HCT116 (cell line): ENCODE results near the gene APLN. TPM values are rescaled to one million over a fixed set of nuclear protein-coding genes. Genes with fewer than 3 reads are reported as not detected.

Experiments used
- ATAC-seq: fragments of 200-7000 bp; cut with Tn5 transposase; 2 replicates; pipeline ENCODE4 v1.9.1; 2020; ENCODE audit warnings: mild to moderate bottlenecking, moderate library complexity
- BruUV-seq: library from RNA; stranded (reverse); fragments of 400-500 nt; replicated peaks from 2 replicates; lab custom pipeline; 2021; lab: Mats Ljungman, UMichigan
- CTCF ChIA-PET: fragments of 300-600 bp; sonication (Branson Sonifier 250); formaldehyde crosslinking; loops from one replicate; lab custom pipeline; 2021; ENCODE audit warnings: antibody characterized with exemption; lab: Charles Lee
- POLR2A ChIA-PET: fragments of 300-600, 350-600 bp; sonication (Branson Sonifier 250); formaldehyde crosslinking; loops from one replicate; lab custom pipeline; 2021; ENCODE audit warnings: antibody characterized with exemption; lab: Charles Lee
- RAD21 ChIA-PET, 2 experiments: fragments of 300-600 bp; sonication (Branson Sonifier 250); formaldehyde crosslinking; loops; one replicate each; lab custom pipeline; 2023; ENCODE audit warnings: low total read pairs in 2 of 2; ENCODE audit not compliant: uncharacterized antibody in 2 of 2, unreplicated experiment in 2 of 2, low non-redundant PET in 1 of 2; lab: Charles Lee
- DNase-seq: peaks from one replicate; pipeline ENCODE4 v3.0.0-alpha.2; 2010; ENCODE audit warnings: low read depth, low spot score
- H2AFZ ChIP-seq: fragments of 200-600 bp; shearing (Covaris generic), sonication (generic); 2 replicates; pipeline ENCODE4 v1.6.1; 2017; ENCODE audit warnings: low read depth, mixed run types, mixed read lengths, antibody characterized with exemption, low read length; ENCODE audit not compliant: poor library complexity, severe bottlenecking
- H3K27ac ChIP-seq: 2 replicates; pipeline ENCODE4 v1.5.1; 2012; ENCODE audit warnings: low read depth, low read length
- H3K27me3 ChIP-seq: fragments of 200-600 bp; sonication (generic); 2 replicates; pipeline ENCODE4 v1.6.1; 2016; ENCODE audit warnings: mixed run types, low read length, mixed read lengths; ENCODE audit not compliant: insufficient read depth
- H3K36me3 ChIP-seq, 2 experiments: fragments of 200-500 bp in 1 of 2; fragments of 200-600 bp in 1 of 2; sonication (Bioruptor generic) in 1 of 2; sonication (generic) in 1 of 2; 2 replicates each; pipeline versions ENCODE4 v1.5.1 to v1.6.1; 2014 to 2016; ENCODE audit warnings: low read length in 2 of 2, inconsistent platforms in 1 of 2, mixed read lengths in 1 of 2, mixed run types in 1 of 2; ENCODE audit not compliant: insufficient read depth in 2 of 2, control insufficient read depth in 1 of 2
- H3K4me1 ChIP-seq, 2 experiments: fragments of 200-600 bp in 1 of 2; sonication (generic) in 1 of 2; 2 replicates each; pipeline versions ENCODE4 v1.5.1 to v1.6.1; 2012 to 2017; ENCODE audit warnings: low read length in 2 of 2, inconsistent platforms in 1 of 2, mild to moderate bottlenecking in 1 of 2, mixed read lengths in 1 of 2, mixed run types in 1 of 2, moderate library complexity in 1 of 2; ENCODE audit not compliant: insufficient read depth in 2 of 2, control insufficient read depth in 1 of 2
- H3K4me2 ChIP-seq: fragments of 200-600 bp; sonication (generic); 2 replicates; pipeline ENCODE4 v1.6.1; 2017; ENCODE audit warnings: mixed run types, low read length, mixed read lengths
- H3K4me3 ChIP-seq, 2 experiments: fragments of 200-600 bp in 1 of 2; sonication (generic) in 1 of 2; replicated peaks in 1 of 2; 2 replicates each; pipeline ENCODE4 v1.5.1; 2011 to 2016; ENCODE audit warnings: low read length in 2 of 2, control low read depth in 1 of 2, low read depth in 1 of 2, mild to moderate bottlenecking in 1 of 2, mixed read lengths in 1 of 2, mixed run types in 1 of 2
- H3K79me2 ChIP-seq: fragments of 200-600 bp; sonication (generic); 2 replicates; pipeline ENCODE4 v1.6.1; 2017; ENCODE audit warnings: mild to moderate bottlenecking, mixed run types, low read length, moderate library complexity, mixed read lengths; ENCODE audit not compliant: insufficient read depth
- H3K9ac ChIP-seq: fragments of 200-600 bp; sonication (generic); 2 replicates; pipeline ENCODE4 v1.6.1; 2016; ENCODE audit warnings: low read length, mixed read lengths
- H3K9me2 ChIP-seq: fragments of 200-600 bp; sonication (generic), shearing (Covaris generic); 2 replicates; pipeline ENCODE4 v1.6.1; 2017; ENCODE audit warnings: mixed run types, mild to moderate bottlenecking, moderate library complexity; ENCODE audit not compliant: insufficient read depth
- H3K9me3 ChIP-seq, 2 experiments: fragments of 200-500 bp in 1 of 2; fragments of 200-600 bp in 1 of 2; sonication (Bioruptor generic) in 1 of 2; sonication (generic) in 1 of 2; 2 replicates each; pipeline ENCODE4 v1.6.1; 2014 to 2017; ENCODE audit warnings: low read length in 2 of 2, mixed read lengths in 2 of 2, inconsistent platforms in 1 of 2, low read depth in 1 of 2, mild to moderate bottlenecking in 1 of 2, mixed run types in 1 of 2, moderate library complexity in 1 of 2; ENCODE audit not compliant: control insufficient read depth in 1 of 2, insufficient read depth in 1 of 2
- H4K20me1 ChIP-seq: fragments of 200-600 bp; sonication (generic), shearing (Covaris generic); 2 replicates; pipeline ENCODE4 v1.6.1; 2017; ENCODE audit warnings: mixed run types, mild to moderate bottlenecking, moderate library complexity; ENCODE audit not compliant: insufficient read depth
- CEBPB ChIP-seq: IDR thresholded peaks from 2 replicates; pipeline ENCODE4 v1.6.1; 2012; ENCODE audit warnings: low read depth
- CTCF ChIP-seq, 3 experiments: fragments of 200-600 bp in 1 of 3; sonication (generic) in 1 of 3; IDR thresholded peaks in 2 of 3; conservative IDR thresholded peaks in 1 of 3; 2 replicates each; pipeline ENCODE4 v1.5.1; 2012 to 2017; ENCODE audit warnings: low read depth in 2 of 3, low read length in 2 of 3, antibody characterized with exemption in 1 of 3, borderline replicate concordance in 1 of 3, control low read depth in 1 of 3, mild to moderate bottlenecking in 1 of 3, mixed read lengths in 1 of 3, mixed run types in 1 of 3, moderate library complexity in 1 of 3; ENCODE audit not compliant: insufficient read depth in 1 of 3
- EGR1 ChIP-seq: IDR thresholded peaks from 2 replicates; pipeline ENCODE4 v1.6.1; 2012; ENCODE audit warnings: low read depth
- ELF1 ChIP-seq: IDR thresholded peaks from 2 replicates; pipeline ENCODE4 v1.6.1; 2012; ENCODE audit warnings: low read depth, borderline replicate concordance
- EZH2 ChIP-seq: fragments of 200-600 bp; sonication (generic); IDR thresholded peaks from 2 replicates; pipeline ENCODE4 v1.6.1; 2017; ENCODE audit warnings: antibody characterized with exemption, mixed run types
- EZH2phosphoT487 ChIP-seq: fragments of 200-600 bp; IDR thresholded peaks from 2 replicates; pipeline ENCODE4 v1.6.1; 2018; ENCODE audit warnings: antibody characterized with exemption, borderline replicate concordance
- FOSL1 ChIP-seq: IDR thresholded peaks from 2 replicates; pipeline ENCODE4 v1.6.1; 2012; ENCODE audit warnings: low read depth
- MAX ChIP-seq: IDR thresholded peaks from 2 replicates; pipeline ENCODE4 v1.6.1; 2012
- POLR2A ChIP-seq: IDR thresholded peaks from 2 replicates; pipeline ENCODE4 v1.7.0; 2011; ENCODE audit warnings: borderline replicate concordance; ENCODE audit not compliant: insufficient read depth, insufficient read length; ENCODE audit errors: extremely low read depth
- RAD21 ChIP-seq: IDR thresholded peaks from 2 replicates; pipeline ENCODE4 v1.6.1; 2012; ENCODE audit warnings: low read depth, mild to moderate bottlenecking
- REST ChIP-seq: IDR thresholded peaks from 2 replicates; pipeline ENCODE4 v1.6.1; 2012; ENCODE audit warnings: low read depth
- SP1 ChIP-seq: IDR thresholded peaks from 2 replicates; pipeline ENCODE4 v1.6.1; 2012; ENCODE audit warnings: low read depth
- SRF ChIP-seq: IDR thresholded peaks from 2 replicates; pipeline ENCODE4 v1.6.1; 2012; ENCODE audit warnings: low read depth
- YY1 ChIP-seq: IDR thresholded peaks from 2 replicates; pipeline ENCODE4 v1.6.1; 2011; ENCODE audit warnings: low read length, low read depth, moderate library complexity, mild to moderate bottlenecking; ENCODE audit not compliant: insufficient replicate concordance; ENCODE audit errors: extremely low read depth
- ZBTB33 ChIP-seq: IDR thresholded peaks from 2 replicates; pipeline ENCODE4 v1.6.1; 2011; ENCODE audit warnings: mild to moderate bottlenecking, low read length, moderate library complexity; ENCODE audit not compliant: insufficient replicate concordance; ENCODE audit errors: extremely low read depth
- ZFX ChIP-seq: fragments of 450-650 bp; IDR thresholded peaks from 2 replicates; pipeline ENCODE4 v1.6.1; 2017
- intact Hi-C: fragments of 100-400 bp; cut with micrococcal nuclease; formaldehyde crosslinking; loops from 2 replicates; pipeline ENCODE4 v1.10.0; 2022
- total RNA-seq: library from RNA; stranded (reverse); gene quantifications from one replicate; pipeline ENCODE4 v1.2.1, GENCODE V29; 2021; ENCODE audit not compliant: unreplicated experiment

Gene APLN
- total RNA-seq, 1 experiment from 2014 or later, result 0.22 TPM

GRCh38 chrX:129658429-129658828 is 3.7 kb upstream of the APLN start:
- RAD21 ChIA-PET, result no interaction called here
- TF ChIP-seq SRF, result no peak
- no peak for TF ChIP-seq REST
- TF ChIP-seq EGR1, result no peak
- no peak for TF ChIP-seq YY1
- TF ChIP-seq EZH2phosphoT487, result no peak
- TF ChIP-seq ZFX, result no peak
- TF ChIP-seq FOSL1, result no peak
- TF ChIP-seq RAD21, result no peak
- no peak for TF ChIP-seq CTCF (IDR thresholded peaks at IDR 0.05 in 2 of 3, conservative IDR thresholded peaks at IDR 0.05 in 1 of 3; ENCODE audit: borderline replicate concordance in 1 of 3, insufficient read depth in 1 of 3, low read depth in 2 of 3, low read length in 2 of 3)
- TF ChIP-seq SP1, result no peak
- no peak for TF ChIP-seq CEBPB
- no peak for TF ChIP-seq POLR2A
- no peak for TF ChIP-seq EZH2
- TF ChIP-seq MAX, result no peak
- no peak for TF ChIP-seq ZBTB33
- no peak for TF ChIP-seq ELF1
- H3K9me2 ChIP-seq, result no peaks in the 10 kb centered on the region
- no TSS peak for BruUV-seq
- H3K79me2 ChIP-seq, result no peaks in the 10 kb centered on the region
- ATAC-seq (no peak), DNase-seq (no peak)
- no peak overlapping the region for H3K27ac ChIP-seq
- H3K4me1 ChIP-seq, result peaks cover 0 to 14% of the 10 kb centered on the region in 2 experiments; a peak in 2 of 4 replicates
- CTCF ChIA-PET, result interaction anchor here (1.0 kb wide), 1 partner anchor 68 kb away, joined by 3 read pairs; no protein-coding TSS in a partner anchor
- H3K4me3 ChIP-seq, result no peak overlapping the region
- no peaks in the 10 kb centered on the region for H3K27me3 ChIP-seq
- POLR2A ChIA-PET, result no interaction called here
- no peak overlapping the region for H3K4me2 ChIP-seq
- intact Hi-C loops, result no loop called here
- H3K36me3 ChIP-seq, result no peaks in the 10 kb centered on the region
- H3K9ac ChIP-seq, result no peak overlapping the region
- no peaks in the 10 kb centered on the region for H4K20me1 ChIP-seq
- H3K9me3 ChIP-seq, result no peaks in the 10 kb centered on the region
- H2AFZ ChIP-seq, result no peak overlapping the region
